Activated T-cell treated with anti-CD3 and anti-CD28 coated beads, Interleukin-2, amount 50 U/mL, for 4 hours (primary cell): ENCODE data around the gene PAK4. TPM values are rescaled to one million over a fixed set of nuclear protein-coding genes. Genes with fewer than 3 reads are reported as not detected.
"Not testable (repeated sequence)": the region's sequence is repeated elsewhere in the genome, so short reads cannot be mapped to it uniquely, and the experiment has no call there.

ENCODE experiments used
- ATAC-seq, 2 donors: fragments of 200-7000 bp; cut with Tn5 transposase; one replicate each; pipeline ENCODE4 v1.10.0; 2021
- DNase-seq: peaks from one replicate; pipeline ENCODE4 v3.0.0-alpha.2; 2020
- H3K27me3 Mint-ChIP-seq: one replicate; pipeline ENCODE4 v1.8.0; 2021; ENCODE audit warnings: low read depth, mixed read lengths
- H3K36me3 Mint-ChIP-seq: one replicate; pipeline ENCODE4 v1.8.0; 2022; ENCODE audit warnings: mixed read lengths; ENCODE audit not compliant: insufficient read depth
- H3K4me1 Mint-ChIP-seq: one replicate; pipeline ENCODE4 v1.8.0; 2021; ENCODE audit warnings: low read depth, mixed read lengths
- H3K4me3 Mint-ChIP-seq: one replicate; pipeline ENCODE4 v1.8.0; 2021; ENCODE audit warnings: mild to moderate bottlenecking, moderate library complexity, mixed read lengths
- H3K9me3 Mint-ChIP-seq: one replicate; pipeline ENCODE4 v1.8.0; 2021; ENCODE audit warnings: mixed read lengths
- total RNA-seq, 3 donors: library from RNA; stranded (reverse); gene quantifications; one replicate each; pipeline ENCODE4 v1.2.1, GENCODE V29; 2021

Gene PAK4
- total RNA-seq, 3 donors from 2014 or later: 21.3 to 24.4 (median 23.5) TPM

DNA sequence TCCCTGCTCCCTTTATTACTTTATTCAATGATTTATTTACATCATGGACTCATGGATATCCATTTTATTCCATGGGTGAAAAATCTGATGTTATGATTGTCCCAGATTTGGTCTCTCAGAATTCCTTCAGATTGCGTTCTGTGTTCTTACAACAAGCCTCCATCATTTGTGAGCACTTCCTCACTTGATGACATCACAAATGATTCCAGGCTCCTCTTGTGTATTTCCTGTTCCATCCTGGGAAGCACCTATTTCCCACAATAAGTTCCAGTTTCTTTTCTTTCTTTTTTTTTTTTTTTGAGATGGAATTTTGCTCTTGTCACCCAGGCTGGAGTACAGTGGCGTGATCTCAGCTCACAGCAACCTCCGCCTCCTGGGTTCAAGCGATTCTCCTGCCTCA lies 34.7 kb upstream of the PAK4 start:
- H3K9me3 Mint-ChIP-seq: no peaks in the 10 kb centered on the region
- H3K4me3 Mint-ChIP-seq: no peak overlapping the region

GRCh38 chr19:39095799-39096540 lies 29.6 kb upstream of the PAK4 start:
- H3K36me3 Mint-ChIP-seq, DNase-seq, H3K9me3 Mint-ChIP-seq, ATAC-seq, H3K4me1 Mint-ChIP-seq, H3K4me3 Mint-ChIP-seq: not testable (repeated sequence)
- H3K27me3 Mint-ChIP-seq: peaks cover 29% of the 10 kb centered on the region

More for the DNA sequence above, 34.7 kb upstream of the PAK4 start:
- no peaks in the 10 kb centered on the region for H3K36me3 Mint-ChIP-seq
- DNase-seq: no peak
- H3K4me1 Mint-ChIP-seq: no peaks in the 10 kb centered on the region
- ATAC-seq: no peak
- H3K27me3 Mint-ChIP-seq: peaks cover 8% of the 10 kb centered on the region

DNA sequence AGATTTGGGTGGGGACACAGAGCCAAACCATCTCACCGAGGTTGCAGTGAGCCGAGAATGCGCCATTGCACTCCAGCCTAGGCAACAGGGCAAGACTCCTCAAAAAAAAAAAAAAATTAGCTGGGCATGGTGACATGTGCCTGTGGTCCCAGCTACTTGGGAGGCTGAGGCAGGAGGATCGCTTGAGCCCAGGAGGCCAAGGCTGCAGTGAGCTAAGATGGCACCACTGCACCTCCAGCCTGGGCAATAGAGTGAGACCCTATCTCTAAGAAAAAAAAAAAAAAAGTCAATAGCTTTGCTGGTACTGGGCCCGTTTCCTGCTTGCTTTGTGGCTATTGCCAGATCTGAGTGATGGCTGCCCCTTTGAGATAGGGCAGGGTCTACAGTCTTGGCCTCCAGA lies 28.3 kb upstream of the PAK4 start:
- peaks cover 29% of the 10 kb centered on the region for H3K27me3 Mint-ChIP-seq

DNA sequence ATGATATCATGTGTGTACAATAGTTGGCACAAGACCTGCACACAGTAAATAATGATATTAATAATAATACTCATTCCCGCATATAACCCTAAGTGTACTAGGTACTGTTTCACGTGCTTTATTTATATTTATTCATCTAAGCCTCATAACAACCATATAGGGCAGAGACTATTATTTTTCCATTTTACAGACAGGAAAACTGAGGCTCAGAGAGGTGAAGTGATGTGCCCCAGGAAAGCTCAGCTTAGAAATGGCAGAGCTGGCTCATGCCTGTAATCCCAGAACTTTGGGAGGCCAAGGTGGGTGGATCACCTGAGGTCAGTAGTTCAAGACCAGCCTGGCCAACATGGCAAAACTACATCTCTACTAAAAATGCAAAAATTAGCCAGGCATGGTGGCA lies 27.9 kb upstream of the PAK4 start:
- no peaks in the 10 kb centered on the region for H3K9me3 Mint-ChIP-seq
- peaks cover 29% of the 10 kb centered on the region for H3K27me3 Mint-ChIP-seq
- ATAC-seq (no peak), DNase-seq (no peak)
- no peaks in the 10 kb centered on the region for H3K36me3 Mint-ChIP-seq
- H3K4me1 Mint-ChIP-seq: no peaks in the 10 kb centered on the region
- no peak overlapping the region for H3K4me3 Mint-ChIP-seq

More for the DNA sequence above, 28.3 kb upstream of the PAK4 start:
- DNase-seq (no peak), ATAC-seq (no peak)
- Mint-ChIP-seq H3K4me3 (no peak overlapping the region), H3K4me1 (no peaks in the 10 kb centered on the region), H3K9me3 (no peaks in the 10 kb centered on the region), H3K36me3 (no peaks in the 10 kb centered on the region)

GRCh38 chr19:39098365-39099269 lies 27.0 kb upstream of the PAK4 start:
- Mint-ChIP-seq H3K4me3 (no peak overlapping the region), H3K9me3 (no peaks in the 10 kb centered on the region), H3K27me3 (peaks cover 29% of the 10 kb centered on the region), H3K36me3 (no peaks in the 10 kb centered on the region), H3K4me1 (no peaks in the 10 kb centered on the region)
- ATAC-seq: no peak
- DNase-seq: no peak

- ATAC-seq (no peak), DNase-seq (no peak)
- Mint-ChIP-seq H3K9me3 (no peaks in the 10 kb centered on the region), H3K4me3 (no peak overlapping the region), H3K4me1 (no peaks in the 10 kb centered on the region), H3K27me3 (peaks cover 29% of the 10 kb centered on the region), H3K36me3 (no peaks in the 10 kb centered on the region)
These were observed 26.2 kb upstream of the PAK4 start for GRCh38 chr19:39099341-39099740.

GRCh38 chr19:39100500-39101166 lies 25.0 kb upstream of the PAK4 start:
- Mint-ChIP-seq H3K4me1 (no peaks in the 10 kb centered on the region), H3K4me3 (no peak overlapping the region), H3K9me3 (no peaks in the 10 kb centered on the region), H3K27me3 (peaks cover 26% of the 10 kb centered on the region), H3K36me3 (no peaks in the 10 kb centered on the region)
- no peak for DNase-seq
- ATAC-seq: no peak

GRCh38 chr19:39103151-39103550 lies 22.4 kb upstream of the PAK4 start:
- no peaks in the 10 kb centered on the region for H3K9me3 Mint-ChIP-seq
- no peaks in the 10 kb centered on the region for H3K4me1 Mint-ChIP-seq
- H3K4me3 Mint-ChIP-seq: no peak overlapping the region
- no peaks in the 10 kb centered on the region for H3K36me3 Mint-ChIP-seq
- DNase-seq (no peak), ATAC-seq (no peak)
- H3K27me3 Mint-ChIP-seq: peaks cover 15% of the 10 kb centered on the region

- ATAC-seq (no peak), DNase-seq (no peak)
- H3K9me3 Mint-ChIP-seq: no peaks in the 10 kb centered on the region
- H3K36me3 Mint-ChIP-seq: no peaks in the 10 kb centered on the region
- peaks cover 7% of the 10 kb centered on the region for H3K27me3 Mint-ChIP-seq
- H3K4me1 Mint-ChIP-seq: no peaks in the 10 kb centered on the region
- H3K4me3 Mint-ChIP-seq: no peak overlapping the region
These were observed 21.4 kb upstream of the PAK4 start for GRCh38 chr19:39104186-39104596.

- H3K9me3 Mint-ChIP-seq: no peaks in the 10 kb centered on the region
- ATAC-seq (no peak), DNase-seq (no peak)
- H3K36me3 Mint-ChIP-seq: no peaks in the 10 kb centered on the region
- no peaks in the 10 kb centered on the region for H3K27me3 Mint-ChIP-seq
- H3K4me3 Mint-ChIP-seq: no peak overlapping the region
- peaks cover 1% of the 10 kb centered on the region for H3K4me1 Mint-ChIP-seq
These were observed 19.4 kb upstream of the PAK4 start for GRCh38 chr19:39106194-39106593.

GRCh38 chr19:39109641-39110040 lies 15.9 kb upstream of the PAK4 start:
- no peak for DNase-seq

DNA sequence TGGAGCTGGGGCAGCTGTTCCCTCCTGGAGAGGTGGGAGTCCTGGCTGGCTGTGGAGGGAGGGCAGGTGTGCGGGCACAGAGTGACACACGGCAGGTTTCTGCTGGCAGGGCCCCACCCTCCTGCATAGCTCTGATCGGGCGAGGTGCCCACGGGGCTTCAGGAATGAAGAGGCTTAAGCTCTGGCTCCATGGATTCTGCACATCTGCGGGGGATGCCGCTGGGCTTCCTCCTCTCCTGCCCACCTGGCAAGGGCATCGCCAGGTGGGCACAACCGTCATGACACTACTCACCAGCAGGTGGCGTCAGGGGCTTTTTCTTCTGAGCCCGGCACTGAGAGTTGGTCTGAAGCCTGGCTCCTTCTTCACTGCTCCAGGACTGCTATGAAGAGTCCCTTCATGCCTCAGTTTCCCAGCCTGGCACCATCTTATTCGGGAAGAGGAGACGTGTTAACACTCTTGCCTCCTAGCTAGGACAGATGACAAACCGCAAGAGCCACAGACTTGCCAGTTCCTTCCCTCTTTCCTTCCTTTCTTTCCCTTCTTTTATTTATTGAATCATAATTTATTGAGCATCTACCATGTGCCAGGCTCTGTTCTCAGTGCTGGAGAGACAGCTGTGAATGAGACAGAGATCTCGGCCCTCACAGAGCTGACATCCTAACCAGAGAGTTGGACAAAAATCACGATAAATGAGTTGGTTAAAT lies 15.2 kb upstream of the PAK4 start:
- H3K36me3 Mint-ChIP-seq: no peaks in the 10 kb centered on the region
- H3K27me3 Mint-ChIP-seq: peaks cover 2% of the 10 kb centered on the region
- peaks cover 1% of the 10 kb centered on the region for H3K4me1 Mint-ChIP-seq
- DNase-seq: peak; percentile 74
- H3K9me3 Mint-ChIP-seq: no peaks in the 10 kb centered on the region
- peak; percentile 66 to 87 for ATAC-seq
- H3K4me3 Mint-ChIP-seq: no peak overlapping the region

More at GRCh38 chr19:39109641-39110040, 15.9 kb upstream of the PAK4 start:
- no peaks in the 10 kb centered on the region for H3K9me3 Mint-ChIP-seq
- peaks cover 1% of the 10 kb centered on the region for H3K4me1 Mint-ChIP-seq
- H3K36me3 Mint-ChIP-seq: no peaks in the 10 kb centered on the region
- H3K4me3 Mint-ChIP-seq: no peak overlapping the region
- peaks cover 2% of the 10 kb centered on the region for H3K27me3 Mint-ChIP-seq
- no peak for ATAC-seq

GRCh38 chr19:39111593-39112199 lies 13.9 kb upstream of the PAK4 start:
- DNase-seq (no peak), ATAC-seq (no peak)
- Mint-ChIP-seq H3K36me3 (no peaks in the 10 kb centered on the region), H3K4me1 (peaks cover 1% of the 10 kb centered on the region), H3K9me3 (no peaks in the 10 kb centered on the region), H3K4me3 (no peak overlapping the region), H3K27me3 (peaks cover 2% of the 10 kb centered on the region)
